NCI-H2171 (cell line): ENCODE measurements around the gene CCNL1.
A peak's percentile ranks its signal among the peaks of the same experiment; 100 is the strongest.
"Not testable (repeated sequence)": the region's sequence is repeated elsewhere in the genome, so short reads cannot be mapped to it uniquely, and the experiment has no call there.

Experiments
- DNase-seq: peaks from one replicate; lab custom pipeline; 2025; lab: John Stamatoyannopoulos, UW

CCNL1 gene

GRCh38 chr3:157159762-157160657 lies at the start of gene CCNL1:
CCNL1 (minus strand) TSS chr3:157160147; CDS start chr3:157160094, 53 bp downstream.
- DNase-seq, result peak; percentile 95

- DNase-seq, result no peak
Measured at GRCh38 chr3:157204880-157205279, 44.9 kb upstream of the CCNL1 start.

- peak; percentile 22 for DNase-seq
Measured at GRCh38 chr3:157204431-157204830, 44.5 kb upstream of the CCNL1 start.

GRCh38 chr3:157201648-157202278 lies 41.8 kb upstream of the CCNL1 start:
- peak; percentile 11 for DNase-seq

GRCh38 chr3:157199841-157200240 lies 39.9 kb upstream of the CCNL1 start:
- DNase-seq, result no peak

- no peak for DNase-seq
Measured at GRCh38 chr3:157195965-157196364, 36.0 kb upstream of the CCNL1 start.

GRCh38 chr3:157191149-157191548 lies 31.2 kb upstream of the CCNL1 start:
- not testable (repeated sequence) for DNase-seq

- DNase-seq, result no peak
Measured at GRCh38 chr3:157190380-157190872, 30.5 kb upstream of the CCNL1 start.

GRCh38 chr3:157188391-157188790 lies 28.4 kb upstream of the CCNL1 start:
- DNase-seq, result no peak

GRCh38 chr3:157182879-157183278 lies 22.9 kb upstream of the CCNL1 start:
- DNase-seq, result no peak

- DNase-seq, result no peak
Measured at GRCh38 chr3:157180262-157180661, 20.3 kb upstream of the CCNL1 start.

- no peak for DNase-seq
Measured at GRCh38 chr3:157179365-157179803, 19.4 kb upstream of the CCNL1 start.

- DNase-seq, result not testable (repeated sequence)
Measured at GRCh38 chr3:157178503-157179364, 18.8 kb upstream of the CCNL1 start.

GRCh38 chr3:157177801-157178453 lies 18.0 kb upstream of the CCNL1 start:
- DNase-seq, result not testable (repeated sequence)

- DNase-seq, result no peak
Measured at GRCh38 chr3:157176934-157177333, 17.0 kb upstream of the CCNL1 start.

GRCh38 chr3:157175691-157176507 lies 16.0 kb upstream of the CCNL1 start:
- no peak for DNase-seq

GRCh38 chr3:157174649-157175498 lies 14.9 kb upstream of the CCNL1 start:
- peak; percentile 98 for DNase-seq

- DNase-seq, result peak; percentile 12
Measured at GRCh38 chr3:157174290-157174648, 14.3 kb upstream of the CCNL1 start.

GRCh38 chr3:157173343-157173742 lies 13.4 kb upstream of the CCNL1 start:
- DNase-seq, result not testable (repeated sequence)

- no peak for DNase-seq
Measured at GRCh38 chr3:157172746-157173145, 12.8 kb upstream of the CCNL1 start.
